HG02798 (cell line): Measurements from ENCODE around the gene TMEM132D.

ENCODE experiments used
- ATAC-seq: cut with Tn5 transposase; IDR thresholded peaks from one replicate; pipeline ENCODE4 v1.9.1; 2021; ENCODE audit warnings: mild to moderate bottlenecking; ENCODE audit not compliant: unreplicated experiment, poor library complexity

The TMEM132D gene

DNA sequence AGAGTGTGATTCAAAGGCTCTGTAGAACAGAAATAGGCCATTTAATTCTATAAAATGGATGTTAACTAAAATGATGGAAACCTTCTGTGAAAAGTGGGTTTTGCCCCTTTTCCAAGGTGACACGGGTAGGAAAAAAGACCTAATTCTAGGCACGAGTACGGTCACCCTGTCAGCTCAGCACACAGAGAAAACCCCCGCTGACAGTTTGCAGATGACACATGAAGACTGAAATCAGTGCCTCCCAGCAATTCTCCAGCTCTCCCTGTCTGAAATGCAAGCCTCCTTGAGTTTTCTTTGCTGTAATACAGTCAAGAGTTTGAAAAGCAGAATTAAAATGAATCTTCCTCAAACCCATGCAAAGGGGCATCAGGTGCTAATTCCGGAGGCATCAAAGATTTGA, 230.0 kb downstream of the TMEM132D start:
- no peak for ATAC-seq

DNA sequence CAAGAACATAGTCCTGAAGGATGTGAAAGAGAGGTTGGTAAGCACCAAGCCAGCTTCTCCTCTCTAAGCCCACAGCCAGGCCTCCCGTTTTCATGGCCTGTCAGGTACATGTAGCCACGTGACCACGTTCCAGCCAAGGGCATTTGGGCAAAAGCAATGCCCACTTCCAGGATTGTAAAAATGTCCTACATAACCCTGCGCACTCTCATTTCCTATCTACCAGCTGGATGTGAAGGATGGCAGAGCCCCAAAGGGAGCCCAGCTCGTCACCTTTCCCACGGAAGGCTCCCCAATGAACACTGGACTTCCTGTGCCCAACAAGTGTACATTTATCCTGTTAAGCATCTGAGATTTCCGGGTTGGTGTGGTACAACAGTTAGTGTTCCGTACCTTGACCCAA, 231.7 kb downstream of the TMEM132D start:
- no peak for ATAC-seq

- no peak for ATAC-seq
Observed at GRCh38 chr12:129670256-129670920, 233.4 kb downstream of the TMEM132D start.

DNA sequence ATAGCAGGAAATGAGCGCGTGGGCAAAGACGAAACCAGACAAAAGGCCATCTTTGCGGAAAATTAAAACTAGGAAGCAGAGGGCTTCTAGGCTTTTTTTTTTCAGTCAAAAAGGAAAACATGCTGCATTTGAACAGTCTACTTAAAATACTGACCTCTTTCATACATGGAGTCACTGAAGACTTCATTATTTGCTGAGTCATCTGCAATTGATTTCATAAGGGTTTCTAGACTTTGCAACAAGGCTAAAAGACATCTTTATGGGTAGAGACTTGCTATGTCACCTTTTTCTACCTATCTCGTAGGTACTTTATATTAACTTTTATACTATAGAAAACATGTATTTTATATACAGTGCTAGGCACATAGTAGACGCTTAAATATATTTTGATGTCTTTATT, 238.4 kb downstream of the TMEM132D start:
- ATAC-seq, result no peak

DNA sequence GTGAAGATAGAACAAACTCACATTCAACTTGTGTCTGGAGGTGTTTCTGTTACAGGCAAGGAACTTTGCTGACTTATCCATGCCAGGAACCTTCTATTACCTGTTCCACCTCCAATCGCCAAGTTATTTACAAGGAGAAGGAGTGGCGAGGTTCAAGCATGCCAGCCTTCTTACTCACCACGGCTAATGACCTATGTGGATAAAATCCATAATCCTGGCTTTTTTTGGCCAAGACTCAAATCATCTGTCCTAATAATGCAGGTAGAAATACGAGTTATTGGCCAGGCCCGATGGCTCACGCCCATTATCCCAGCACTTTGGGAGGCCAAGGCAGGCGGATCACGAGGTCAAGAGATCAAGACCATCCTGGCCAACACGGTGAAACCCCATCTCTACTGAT, 241.6 kb downstream of the TMEM132D start:
- no peak for ATAC-seq

- no peak for ATAC-seq
Observed at GRCh38 chr12:129660946-129661345, 242.9 kb downstream of the TMEM132D start.

- ATAC-seq, result no peak
Observed at GRCh38 chr12:129659961-129660622, 243.7 kb downstream of the TMEM132D start.

GRCh38 chr12:129657179-129657578, 246.6 kb downstream of the TMEM132D start:
- ATAC-seq, result no peak

DNA sequence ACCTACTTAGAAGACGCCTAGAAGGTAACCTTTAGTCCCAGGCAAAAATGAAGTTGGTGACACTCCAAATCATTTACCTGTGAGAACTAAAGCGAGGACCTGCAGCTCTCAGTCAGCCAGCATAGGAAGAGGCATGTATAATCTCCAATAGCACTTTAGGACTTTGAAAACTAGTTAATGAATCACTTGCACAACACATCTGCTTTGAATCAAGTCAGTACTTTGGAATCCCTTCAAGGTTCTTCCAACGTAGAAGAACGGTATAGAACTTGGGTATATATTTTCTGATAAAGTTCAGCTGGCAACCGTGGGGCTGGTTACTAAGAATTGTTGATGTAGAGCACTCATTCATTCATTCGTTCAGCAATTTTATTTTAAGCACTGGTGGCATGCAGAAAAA, 251.9 kb downstream of the TMEM132D start:
- no peak for ATAC-seq

DNA sequence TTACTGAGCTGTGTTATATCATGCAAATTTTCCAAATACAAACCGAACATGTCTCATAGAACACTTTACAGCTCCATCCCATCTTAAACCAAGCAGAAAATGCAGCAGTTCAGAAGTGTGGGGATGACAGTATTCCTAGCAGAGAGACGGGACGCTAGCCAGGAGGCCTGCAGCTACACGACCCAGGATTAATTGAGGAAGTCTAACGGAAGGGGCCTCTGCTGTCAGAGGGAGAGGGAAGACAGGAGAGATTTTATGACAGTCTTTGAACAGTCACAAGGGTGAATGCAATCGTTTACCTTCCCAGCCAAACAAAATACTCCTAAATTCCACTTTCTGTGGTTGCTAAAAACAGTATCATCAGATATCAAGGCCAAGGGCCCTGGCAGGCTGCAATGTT, 261.9 kb downstream of the TMEM132D start:
- ATAC-seq, result no peak

DNA sequence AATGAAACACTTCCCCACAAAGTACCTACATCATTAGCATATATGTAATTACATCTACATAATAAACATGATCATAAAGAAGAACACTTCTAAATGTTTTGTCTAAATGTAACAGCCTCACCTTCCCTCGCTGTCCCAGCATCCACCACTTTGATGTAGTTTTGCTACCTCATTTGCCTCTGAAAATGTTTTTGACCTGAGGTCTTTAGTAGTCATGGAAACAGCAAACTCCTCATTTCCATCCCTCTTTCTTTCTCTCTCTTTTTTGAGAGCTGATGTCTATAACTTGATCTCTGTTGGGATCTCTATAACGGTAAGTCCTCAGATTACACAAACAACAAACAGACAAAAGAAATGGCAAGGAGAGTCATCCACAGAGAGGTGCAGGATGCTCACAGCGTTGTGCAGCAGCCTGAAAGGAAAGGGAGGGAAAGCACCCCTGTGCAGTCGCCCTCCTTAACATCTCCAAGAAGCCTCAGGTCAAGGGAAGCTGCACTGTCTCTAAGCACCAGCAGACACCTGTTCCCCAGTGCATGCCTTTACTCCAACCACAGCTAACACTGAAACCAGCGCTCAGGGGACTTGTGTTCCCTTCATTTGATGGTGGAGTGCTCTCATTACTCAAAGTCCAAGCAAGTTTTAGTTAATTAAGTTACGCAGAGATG, 268.7 kb downstream of the TMEM132D start:
- no peak for ATAC-seq

GRCh38 chr12:129631316-129631715, 272.5 kb downstream of the TMEM132D start:
- no peak for ATAC-seq

DNA sequence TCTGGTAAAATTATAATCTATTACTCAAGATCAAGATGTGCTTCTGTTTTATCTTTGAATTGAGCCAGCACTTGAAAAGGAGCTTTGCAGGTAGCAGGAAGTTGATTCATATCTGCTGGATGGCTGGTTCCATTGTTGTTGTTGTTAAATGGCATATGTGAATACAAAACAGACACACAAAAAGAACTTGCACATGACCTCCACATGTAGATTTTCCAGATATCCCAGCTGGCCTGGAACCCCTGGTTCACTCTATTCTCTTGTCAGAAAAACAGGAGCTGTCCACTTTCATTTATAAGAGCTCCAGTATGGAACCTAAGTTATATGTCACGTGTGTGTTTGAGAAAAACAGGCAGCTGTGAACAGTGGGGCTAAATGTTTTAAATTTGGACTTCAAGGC, 273.9 kb downstream of the TMEM132D start:
- ATAC-seq, result no peak

DNA sequence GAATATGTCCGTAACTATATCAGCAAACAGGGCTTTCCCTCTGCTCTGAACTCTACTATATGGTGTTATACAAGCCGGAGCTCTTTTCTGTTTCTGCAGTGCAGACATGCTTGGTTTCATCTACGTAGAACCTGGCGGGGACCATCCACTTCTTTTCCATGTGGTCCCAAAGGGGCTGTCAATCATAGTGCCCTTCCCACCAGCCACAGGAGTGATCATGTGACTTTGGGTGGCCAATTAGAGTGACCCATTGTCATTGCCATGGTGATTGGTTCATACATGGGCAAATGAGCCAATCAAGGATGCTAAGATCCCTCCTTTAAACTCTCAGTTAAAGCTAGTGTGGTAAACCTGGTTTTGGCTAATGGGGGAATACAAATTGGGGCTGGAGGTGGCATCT, 281.3 kb downstream of the TMEM132D start:
- no peak for ATAC-seq

GRCh38 chr12:129619271-129619670, 284.6 kb downstream of the TMEM132D start:
- ATAC-seq, result no peak

GRCh38 chr12:129617849-129618248, 286.0 kb downstream of the TMEM132D start:
- no peak for ATAC-seq

GRCh38 chr12:129615001-129615400, 288.8 kb downstream of the TMEM132D start:
- ATAC-seq, result no peak

DNA sequence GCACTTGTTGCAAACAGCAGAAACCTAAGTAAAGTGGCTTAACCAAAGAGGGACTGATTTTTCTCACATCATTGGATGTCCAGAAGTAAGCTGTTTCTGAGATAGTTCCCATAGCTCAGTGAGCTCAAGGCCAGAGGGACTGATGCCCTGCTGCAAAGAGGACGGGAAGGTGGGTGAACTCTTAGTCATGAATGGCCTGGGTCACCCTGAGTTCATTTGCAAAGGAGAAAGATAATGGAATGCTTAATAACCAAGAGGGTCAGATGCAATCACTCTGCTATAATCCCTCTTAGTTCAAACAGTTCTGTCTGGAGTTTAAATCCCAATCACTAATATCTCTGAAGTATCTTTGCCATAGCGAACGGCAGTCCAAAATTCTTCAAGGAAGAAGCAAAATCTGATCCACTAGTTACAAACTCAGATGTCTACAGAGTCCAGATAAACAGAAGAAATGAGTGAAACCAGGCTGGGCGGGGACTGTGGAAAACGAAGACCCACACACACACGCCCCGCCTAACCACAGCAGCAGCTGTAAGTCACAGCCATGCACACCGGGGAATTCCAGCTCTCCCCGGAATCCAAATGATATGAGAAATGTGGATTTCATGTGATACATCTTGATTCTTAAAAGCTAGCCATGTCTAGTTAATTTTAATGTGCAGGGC, 289.5 kb downstream of the TMEM132D start:
- no peak for ATAC-seq

- no peak for ATAC-seq
Observed at GRCh38 chr12:129613314-129613713, 290.5 kb downstream of the TMEM132D start.

- ATAC-seq, result no peak
Observed at GRCh38 chr12:129610601-129611120, 293.2 kb downstream of the TMEM132D start.

DNA sequence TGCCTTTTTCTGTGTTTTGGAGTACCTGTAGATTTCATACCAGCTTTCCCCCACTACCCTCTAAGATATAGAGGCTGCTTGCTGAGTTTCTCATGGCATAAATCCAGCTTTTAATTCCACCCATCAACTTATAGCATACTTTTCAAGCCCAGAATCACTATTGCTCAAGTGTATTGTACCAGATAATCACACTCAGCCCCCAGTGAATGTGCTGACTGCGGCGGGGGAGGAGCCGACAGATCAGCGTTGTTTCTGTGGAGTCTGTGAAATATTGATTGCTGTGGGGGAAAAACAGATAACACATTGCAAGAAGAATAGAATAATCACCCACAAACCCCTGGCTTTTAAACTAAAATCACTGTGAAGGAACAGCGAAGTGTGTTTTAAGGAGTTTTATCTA, 296.1 kb downstream of the TMEM132D start:
- no peak for ATAC-seq
